ENCODE measurements around the gene ADAD2.

ADAD2 gene

GRCh38 chr16:84226026-84226425, 35.1 kb downstream of the ADAD2 start:
- no peak for DNase-seq

- no peak for DNase-seq
Observed at GRCh38 chr16:84227548-84227947, 36.6 kb downstream of the ADAD2 start.

GRCh38 chr16:84228256-84228838, 37.4 kb downstream of the ADAD2 start:
- DNase-seq = no peak

- DNase-seq = no peak
Observed at GRCh38 chr16:84229471-84229870, 38.5 kb downstream of the ADAD2 start.

GRCh38 chr16:84232060-84232459, 41.1 kb downstream of the ADAD2 start:
- no peak for DNase-seq

GRCh38 chr16:84232969-84233368, 42.0 kb downstream of the ADAD2 start:
- no peak for DNase-seq

GRCh38 chr16:84233748-84234147, 42.8 kb downstream of the ADAD2 start:
- DNase-seq = no peak

GRCh38 chr16:84234321-84235241, 43.6 kb downstream of the ADAD2 start:
- DNase-seq = no peak

- no peak for DNase-seq
Observed at GRCh38 chr16:84236671-84237070, 45.7 kb downstream of the ADAD2 start.

GRCh38 chr16:84237994-84238750, 47.2 kb downstream of the ADAD2 start:
- DNase-seq = no peak

- DNase-seq = no peak
Observed at GRCh38 chr16:84239141-84239769, 48.3 kb downstream of the ADAD2 start.

- no peak for DNase-seq
Observed at GRCh38 chr16:84239909-84240308, 49.0 kb downstream of the ADAD2 start, which contains the start of gene KCNG4. Gene KCNG4, minus strand, starts transcription at chr16:84240012. Its CDS starts 2,527 bp downstream, at chr16:84237485.

GRCh38 chr16:84240455-84240854, 49.5 kb downstream of the ADAD2 start:
- DNase-seq = no peak

- no peak for DNase-seq
Observed at GRCh38 chr16:84241778-84242177, 50.8 kb downstream of the ADAD2 start.

GRCh38 chr16:84242839-84243238, 51.9 kb downstream of the ADAD2 start:
- no peak for DNase-seq

- DNase-seq = no peak
Observed at GRCh38 chr16:84243732-84244131, 52.8 kb downstream of the ADAD2 start.

GRCh38 chr16:84244728-84245127, 53.8 kb downstream of the ADAD2 start:
- DNase-seq = no peak

GRCh38 chr16:84245956-84246678, 55.2 kb downstream of the ADAD2 start:
- DNase-seq = no peak

- no peak for DNase-seq
Observed at GRCh38 chr16:84246679-84247077, 55.7 kb downstream of the ADAD2 start.

Data from NCI-H2081 (cell line).